ENCODE measurements around the gene PCYT1B. TPM values are rescaled to one million over a fixed set of nuclear protein-coding genes. Genes with fewer than 3 reads are reported as not detected.

The PCYT1B gene
- total RNA-seq, 1 experiment from 2014 or later = not detected

- no peak for DNase-seq
- no TSS peak for BruUV-seq (replicated peaks)
Measured at GRCh38 chrX:24561121-24561520, 86.0 kb downstream of the PCYT1B start.

GRCh38 chrX:24553011-24553410 lies 94.1 kb downstream of the PCYT1B start:
- no peak overlapping the region for H3K4me2 ChIP-seq
- TF ChIP-seq EZH2 (IDR thresholded peaks at IDR 0.05; ENCODE audit: low read depth) (no peak), CTCF (conservative IDR thresholded peaks at IDR 0.05) (no peak)
- H3K9me2 ChIP-seq (ENCODE audit: insufficient read depth) = no peaks in the 10 kb centered on the region
- H3K9me3 ChIP-seq (ENCODE audit: insufficient read depth, low read depth) = no peaks in the 10 kb centered on the region
- no peak overlapping the region for H2AFZ ChIP-seq
- no peaks in the 10 kb centered on the region for H3F3A ChIP-seq (ENCODE audit: insufficient read depth, low read depth)
- no peaks in the 10 kb centered on the region for H3K4me1 ChIP-seq (replicated peaks; ENCODE audit: insufficient read depth)
- ChIA-PET POLR2A (ENCODE audit: unreplicated experiment) (no interaction called here), CTCF (no interaction called here)
- DNase-seq = no peak
- no peaks in the 10 kb centered on the region for H3K36me3 ChIP-seq (ENCODE audit: low read depth)
- H3K27me3 ChIP-seq (ENCODE audit: insufficient read depth, low read depth) = peaks cover 10% of the 10 kb centered on the region
- H3K79me2 ChIP-seq (ENCODE audit: low read depth) = no peaks in the 10 kb centered on the region
- H4K20me1 ChIP-seq (ENCODE audit: insufficient read depth) = no peaks in the 10 kb centered on the region
- H3K4me3 ChIP-seq = no peak overlapping the region
- no TSS peak for BruUV-seq (replicated peaks)
- no peak overlapping the region for H3K27ac ChIP-seq
- intact Hi-C loops (cut with micrococcal nuclease; ENCODE audit: unreplicated experiment) = no loop called here

More at GRCh38 chrX:24561121-24561520, 86.0 kb downstream of the PCYT1B start:
- Histone ChIP-seq H3K4me1 (replicated peaks; ENCODE audit: insufficient read depth) (no peaks in the 10 kb centered on the region), H4K20me1 (ENCODE audit: insufficient read depth) (no peaks in the 10 kb centered on the region), H3K4me3 (no peak overlapping the region), H3K9me3 (ENCODE audit: insufficient read depth, low read depth) (no peaks in the 10 kb centered on the region), H3K4me2 (no peak overlapping the region), H3K27ac (no peak overlapping the region), H3F3A (ENCODE audit: insufficient read depth, low read depth) (no peaks in the 10 kb centered on the region), H3K9me2 (ENCODE audit: insufficient read depth) (no peaks in the 10 kb centered on the region), H3K79me2 (ENCODE audit: low read depth) (no peaks in the 10 kb centered on the region), H2AFZ (no peak overlapping the region), H3K27me3 (ENCODE audit: insufficient read depth, low read depth) (peaks cover 18% of the 10 kb centered on the region), H3K36me3 (ENCODE audit: low read depth) (no peaks in the 10 kb centered on the region)
- intact Hi-C loops (cut with micrococcal nuclease; ENCODE audit: unreplicated experiment) = no loop called here
- CTCF ChIA-PET = no interaction called here
- POLR2A ChIA-PET (ENCODE audit: unreplicated experiment) = interaction anchor here (0.6 kb wide), 1 partner anchor 378 kb away, joined by 4 read pairs; no protein-coding TSS in a partner anchor
- TF ChIP-seq EZH2 (IDR thresholded peaks at IDR 0.05; ENCODE audit: low read depth) (no peak), CTCF (conservative IDR thresholded peaks at IDR 0.05) (peak; percentile 49)

- Histone ChIP-seq H4K20me1 (ENCODE audit: insufficient read depth) (no peaks in the 10 kb centered on the region), H3K4me3 (no peak overlapping the region), H3K27ac (no peak overlapping the region), H3K27me3 (ENCODE audit: insufficient read depth, low read depth) (no peaks in the 10 kb centered on the region), H3K4me1 (replicated peaks; ENCODE audit: insufficient read depth) (no peaks in the 10 kb centered on the region), H3K4me2 (no peak overlapping the region), H3K36me3 (ENCODE audit: low read depth) (no peaks in the 10 kb centered on the region), H3K9me2 (ENCODE audit: insufficient read depth) (no peaks in the 10 kb centered on the region), H3F3A (ENCODE audit: insufficient read depth, low read depth) (no peaks in the 10 kb centered on the region), H3K9me3 (ENCODE audit: insufficient read depth, low read depth) (no peaks in the 10 kb centered on the region), H2AFZ (no peak overlapping the region), H3K79me2 (ENCODE audit: low read depth) (no peaks in the 10 kb centered on the region)
- POLR2A ChIA-PET (ENCODE audit: unreplicated experiment) = interaction anchor here (0.6 kb wide), 1 partner anchor 574 kb away, joined by 3 read pairs; no protein-coding TSS in a partner anchor
- no TSS peak for BruUV-seq (replicated peaks)
- TF ChIP-seq CTCF (conservative IDR thresholded peaks at IDR 0.05) (no peak), EZH2 (IDR thresholded peaks at IDR 0.05; ENCODE audit: low read depth) (no peak)
- no peak for DNase-seq
- CTCF ChIA-PET = no interaction called here
- intact Hi-C loops (cut with micrococcal nuclease; ENCODE audit: unreplicated experiment) = no loop called here
Measured at GRCh38 chrX:24550166-24550565, 97.0 kb downstream of the PCYT1B start.

Data from PC-9 (cell line).